Stimulated activated effector memory CD8-positive, alpha-beta T cell treated with anti-CD3 and anti-CD28 coated beads, Interleukin-12 subunit alpha, Interleukin-12 subunit beta, amount 100 ng/mL, for 72 hours (primary cell): ENCODE results near the gene SCARB1.
A peak's percentile ranks its signal among the peaks of the same experiment; 100 is the strongest.

Experiments
- ATAC-seq: fragments of 150-1000 bp; cut with Tn5 transposase; 2 replicates; pipeline ENCODE4 v1.10.0; 2021
- DNase-seq, 2 donors: peaks; one replicate each; pipeline ENCODE4 v3.0.0; 2021 to 2022; ENCODE audit warnings: low spot score in 2 of 2
- H3K27ac Mint-ChIP-seq: one replicate; pipeline ENCODE4 v1.8.0; 2022; ENCODE audit warnings: mild to moderate bottlenecking, mixed read lengths
- H3K36me3 Mint-ChIP-seq: one replicate; pipeline ENCODE4 v1.8.0; 2022; ENCODE audit warnings: mild to moderate bottlenecking, mixed read lengths
- H3K4me1 Mint-ChIP-seq: one replicate; pipeline ENCODE4 v1.8.0; 2022; ENCODE audit warnings: mixed read lengths
- H3K4me3 Mint-ChIP-seq: one replicate; pipeline ENCODE4 v1.8.0; 2022; ENCODE audit warnings: mild to moderate bottlenecking, mixed read lengths
- H3K9me3 Mint-ChIP-seq: one replicate; pipeline ENCODE4 v1.8.0; 2022; ENCODE audit warnings: mixed read lengths

SCARB1 gene

DNA sequence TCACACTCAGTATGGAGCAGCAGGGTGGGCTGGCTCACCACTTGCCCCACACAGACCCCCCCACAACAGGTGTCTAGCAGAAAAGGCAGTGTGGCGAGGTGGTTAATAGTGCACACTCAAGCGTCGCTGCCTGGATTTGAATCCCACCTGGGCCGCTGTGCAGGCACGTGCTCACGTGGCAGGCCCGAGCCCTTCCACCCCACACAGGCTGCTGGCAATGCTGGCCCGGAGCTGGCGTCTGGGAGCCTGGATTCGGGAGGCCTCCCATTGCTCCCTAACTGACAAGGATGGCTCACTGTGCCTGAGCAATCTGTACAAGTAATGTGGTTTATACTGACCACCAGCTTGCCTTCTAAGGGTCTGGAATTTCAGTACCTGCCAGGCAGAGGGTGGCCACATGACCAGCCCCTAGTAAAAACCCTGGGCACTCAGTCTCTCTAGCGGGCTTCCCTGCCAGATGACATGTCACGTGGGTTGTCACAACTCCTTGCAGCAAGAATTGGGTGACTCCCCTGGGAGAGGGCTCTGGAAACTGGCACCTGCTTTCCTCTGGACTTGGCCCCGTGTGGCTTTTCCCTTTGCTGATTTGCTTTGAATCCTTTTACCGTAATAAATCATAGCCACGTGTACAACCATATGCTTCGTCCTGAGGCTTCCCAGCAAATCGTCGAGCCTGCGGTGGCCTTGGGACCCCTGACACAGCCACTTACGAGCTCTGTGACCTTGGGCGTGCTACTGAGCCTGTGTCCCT, 72.8 kb downstream of the SCARB1 start:
- peaks cover 10% of the 10 kb centered on the region for H3K4me1 Mint-ChIP-seq
- no peaks in the 10 kb centered on the region for H3K9me3 Mint-ChIP-seq
- no peak overlapping the region for H3K4me3 Mint-ChIP-seq
- no peak for DNase-seq
- ATAC-seq, result no peak
- H3K36me3 Mint-ChIP-seq, result no peaks in the 10 kb centered on the region
- no peak overlapping the region for H3K27ac Mint-ChIP-seq

DNA sequence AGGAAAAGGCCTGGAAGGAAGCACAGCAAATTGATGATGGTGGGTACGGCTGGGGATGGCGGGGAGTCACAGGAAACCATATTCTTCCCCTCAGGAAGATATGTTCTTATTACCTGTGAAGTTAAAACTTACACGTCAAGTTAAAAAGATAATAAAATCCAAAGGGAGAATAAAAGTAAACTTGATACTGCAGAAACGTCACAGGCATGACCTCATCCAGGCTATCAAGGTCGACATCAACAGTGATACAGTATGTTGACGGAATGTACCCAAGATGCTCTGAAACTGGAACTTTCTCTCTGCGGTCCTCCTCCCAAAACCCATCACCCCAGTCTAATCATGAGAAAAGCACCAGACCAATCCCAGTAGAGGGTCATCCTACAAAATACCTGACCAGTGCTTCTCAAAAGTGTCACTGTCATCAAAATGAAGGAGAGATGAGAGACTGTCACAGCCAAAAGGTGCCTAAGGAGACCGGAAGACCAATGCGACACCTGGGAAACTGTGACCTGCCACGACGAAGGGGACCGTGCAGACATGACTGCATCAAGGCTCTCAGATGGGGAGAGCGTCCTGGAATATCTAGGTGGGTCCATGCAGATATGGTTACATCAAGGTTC, 74.6 kb downstream of the SCARB1 start:
- ATAC-seq (no peak), DNase-seq (no peak)
- H3K9me3 Mint-ChIP-seq, result no peaks in the 10 kb centered on the region
- H3K4me1 Mint-ChIP-seq, result no peaks in the 10 kb centered on the region
- H3K4me3 Mint-ChIP-seq, result no peak overlapping the region
- peak overlapping the region; percentile 4 for H3K27ac Mint-ChIP-seq
- H3K36me3 Mint-ChIP-seq, result no peaks in the 10 kb centered on the region

DNA sequence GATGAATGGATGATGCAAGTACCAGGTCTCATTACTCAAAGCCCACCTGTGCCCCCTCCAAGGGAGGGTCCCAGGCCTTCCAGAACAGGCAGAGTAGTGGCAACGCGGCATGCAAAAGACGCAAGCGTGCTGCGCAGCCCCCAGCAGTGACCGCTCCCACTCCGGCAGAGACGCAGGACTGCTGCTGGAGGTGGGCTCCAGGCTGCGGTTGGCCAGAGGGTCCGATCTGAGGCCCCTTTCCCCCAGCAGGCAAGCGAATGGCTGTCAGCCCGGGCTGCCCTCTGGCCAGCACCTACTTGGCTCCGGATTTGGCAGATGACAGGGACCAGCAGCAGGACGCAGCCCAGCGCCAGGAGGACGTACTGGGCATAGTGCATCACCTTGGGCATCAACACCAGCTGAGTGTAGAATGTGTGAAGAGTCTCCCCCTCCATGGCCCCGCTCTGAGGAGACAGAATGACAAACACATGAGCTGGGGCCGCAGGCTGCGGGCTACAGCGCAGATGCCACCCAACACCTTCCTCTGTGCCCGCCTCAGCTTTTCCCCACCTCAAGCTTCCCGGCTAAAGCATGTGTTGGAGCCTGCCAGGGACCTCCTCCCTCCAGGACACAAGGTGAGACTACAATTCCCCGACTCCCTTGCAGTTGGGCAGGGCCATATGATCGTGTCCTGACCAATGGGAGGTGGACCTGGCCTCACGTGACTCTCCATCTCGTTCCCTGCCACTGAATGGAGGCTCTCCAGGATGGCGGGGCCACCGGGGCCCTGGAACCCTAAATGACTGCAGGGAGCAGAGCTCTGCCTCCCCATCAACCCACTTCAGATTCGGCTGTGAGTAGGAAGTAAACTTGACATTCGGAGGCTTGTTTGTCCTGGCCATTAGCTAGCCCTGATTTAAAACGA, 77.4 kb downstream of the SCARB1 start:
- H3K4me3 Mint-ChIP-seq, result no peak overlapping the region
- H3K9me3 Mint-ChIP-seq, result no peaks in the 10 kb centered on the region
- H3K36me3 Mint-ChIP-seq, result no peaks in the 10 kb centered on the region
- DNase-seq, result no peak
- ATAC-seq, result no peak
- no peaks in the 10 kb centered on the region for H3K4me1 Mint-ChIP-seq
- no peak overlapping the region for H3K27ac Mint-ChIP-seq

DNA sequence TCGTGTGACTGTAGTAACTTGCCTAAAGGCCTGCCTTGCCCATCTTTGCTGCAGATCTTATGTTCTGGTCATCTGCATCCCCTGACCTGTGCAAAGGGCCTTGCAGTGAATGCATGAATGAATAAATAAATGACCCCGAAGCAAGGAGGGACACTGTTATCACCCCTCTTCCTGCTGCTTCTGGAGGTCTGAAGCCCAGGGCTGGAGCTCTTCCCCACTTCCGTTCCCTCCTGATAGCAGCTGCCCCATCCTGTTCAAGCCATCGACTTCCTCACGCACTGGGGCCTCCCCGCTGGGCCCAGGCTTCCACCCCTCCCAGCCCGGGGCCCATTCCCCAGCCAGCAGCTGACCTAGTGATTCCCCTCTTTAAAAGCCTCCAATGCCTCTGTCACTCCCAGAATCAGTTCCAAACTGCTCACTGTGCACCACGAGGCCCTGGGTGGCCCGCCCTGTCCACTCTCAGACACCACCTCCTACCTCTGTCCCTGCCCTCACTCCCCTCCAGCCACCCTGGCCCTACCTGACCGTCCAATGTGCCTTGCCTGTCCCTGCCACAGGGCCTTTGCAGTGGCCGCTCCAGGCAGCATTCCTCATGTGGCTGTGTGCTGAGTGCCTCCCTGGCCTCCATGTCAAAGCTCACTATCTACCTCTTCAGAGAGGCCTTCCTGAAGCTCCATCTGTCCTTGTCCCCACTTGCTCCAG, 78.6 kb downstream of the SCARB1 start:
- no peak overlapping the region for H3K4me3 Mint-ChIP-seq
- H3K27ac Mint-ChIP-seq, result peak overlapping the region; percentile 17
- H3K9me3 Mint-ChIP-seq, result no peaks in the 10 kb centered on the region
- peak; percentile 11 for ATAC-seq
- H3K36me3 Mint-ChIP-seq, result no peaks in the 10 kb centered on the region
- no peak for DNase-seq
- no peaks in the 10 kb centered on the region for H3K4me1 Mint-ChIP-seq

DNA sequence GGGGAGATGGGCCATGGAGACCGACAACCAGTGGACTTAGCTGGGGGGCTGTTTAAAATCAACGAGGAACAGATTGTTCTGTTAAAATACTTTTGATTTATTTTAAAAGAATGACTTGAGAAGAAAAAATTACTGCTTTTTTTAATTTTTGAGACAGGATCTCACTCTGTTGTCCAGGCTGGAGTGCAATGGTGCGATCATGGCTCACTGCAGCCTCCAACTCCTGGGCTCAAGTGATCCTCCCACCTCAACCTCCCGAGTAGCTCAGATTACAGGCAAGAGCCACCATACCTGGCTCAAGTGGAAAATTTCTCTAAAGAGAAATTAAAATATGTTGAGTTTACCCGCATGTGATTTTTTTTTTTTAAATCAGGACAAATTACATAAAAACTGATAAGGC, 80.6 kb downstream of the SCARB1 start:
- H3K4me1 Mint-ChIP-seq, result peaks cover 13% of the 10 kb centered on the region
- H3K27ac Mint-ChIP-seq, result no peak overlapping the region
- H3K36me3 Mint-ChIP-seq, result no peaks in the 10 kb centered on the region
- no peak overlapping the region for H3K4me3 Mint-ChIP-seq
- DNase-seq, result no peak
- no peak for ATAC-seq
- H3K9me3 Mint-ChIP-seq, result no peaks in the 10 kb centered on the region

DNA sequence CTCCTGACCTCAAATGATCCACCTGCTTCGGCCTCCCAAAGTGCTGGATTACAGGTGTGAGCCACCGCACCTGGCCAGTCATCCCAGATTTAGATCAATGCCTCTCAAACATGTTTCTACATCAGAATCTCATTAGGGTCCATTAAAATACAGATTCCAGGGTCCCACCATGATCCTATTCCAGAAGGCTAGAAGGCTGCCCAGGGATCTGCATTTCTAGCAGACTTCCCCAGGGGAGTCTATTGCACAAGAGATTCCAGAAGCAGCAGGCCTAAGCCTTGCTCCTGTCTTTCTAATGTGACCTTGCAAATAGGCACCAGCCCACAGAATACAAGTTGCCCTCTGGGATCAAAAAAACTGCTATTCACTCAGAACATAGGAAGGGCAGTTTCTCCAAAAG, 81.5 kb downstream of the SCARB1 start:
- Mint-ChIP-seq H3K36me3 (no peaks in the 10 kb centered on the region), H3K4me3 (no peak overlapping the region), H3K4me1 (peaks cover 13% of the 10 kb centered on the region), H3K27ac (no peak overlapping the region), H3K9me3 (no peaks in the 10 kb centered on the region)
- DNase-seq (no peak), ATAC-seq (no peak)

DNA sequence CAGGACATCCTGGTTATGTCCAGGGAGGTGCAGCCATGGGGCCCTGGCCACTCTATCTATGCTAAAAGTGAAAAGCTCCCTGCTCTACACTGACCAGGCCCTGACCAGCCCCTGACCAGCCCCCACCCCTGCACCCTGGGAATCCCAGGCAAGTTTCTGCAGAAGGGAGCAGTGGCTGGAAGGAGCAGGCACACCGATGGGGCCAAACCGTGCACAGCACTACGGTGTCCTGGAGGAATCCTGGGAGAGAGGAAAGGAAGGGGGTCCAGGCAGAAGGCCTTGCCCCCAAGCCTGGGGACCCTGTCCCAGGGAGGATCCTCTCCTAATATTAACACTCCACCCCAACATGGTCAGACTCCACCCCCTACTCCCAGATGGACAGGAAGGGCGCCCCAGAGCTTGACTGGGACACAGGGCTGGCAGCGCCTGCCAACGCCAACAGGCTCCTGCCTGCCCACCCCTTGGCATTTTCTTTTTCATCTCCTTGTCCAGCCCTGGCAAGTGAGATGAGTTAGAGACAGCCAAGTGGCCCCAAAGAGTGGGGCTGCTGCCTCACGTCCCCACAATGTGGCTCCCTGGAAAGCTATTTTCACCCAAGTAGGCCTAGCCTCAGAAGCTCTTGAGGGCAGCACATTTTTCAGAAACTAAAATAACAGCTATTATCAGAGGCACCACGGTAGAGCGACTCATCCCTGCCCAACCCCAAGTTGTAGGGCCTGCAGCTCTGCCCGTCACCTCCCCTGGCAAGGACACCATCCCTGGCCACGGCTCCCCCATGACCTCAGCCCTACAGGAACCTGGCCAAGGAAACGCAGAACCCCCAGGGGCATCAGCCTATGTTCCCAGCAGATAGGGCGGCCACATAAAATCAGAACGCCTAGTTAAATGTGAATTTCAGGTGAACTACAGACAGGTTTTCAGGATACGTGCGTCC, 82.6 kb downstream of the SCARB1 start:
- Mint-ChIP-seq H3K36me3 (no peaks in the 10 kb centered on the region), H3K4me1 (peaks cover 15% of the 10 kb centered on the region), H3K4me3 (no peak overlapping the region), H3K9me3 (no peaks in the 10 kb centered on the region), H3K27ac (no peak overlapping the region)
- ATAC-seq (no peak), DNase-seq (no peak)

DNA sequence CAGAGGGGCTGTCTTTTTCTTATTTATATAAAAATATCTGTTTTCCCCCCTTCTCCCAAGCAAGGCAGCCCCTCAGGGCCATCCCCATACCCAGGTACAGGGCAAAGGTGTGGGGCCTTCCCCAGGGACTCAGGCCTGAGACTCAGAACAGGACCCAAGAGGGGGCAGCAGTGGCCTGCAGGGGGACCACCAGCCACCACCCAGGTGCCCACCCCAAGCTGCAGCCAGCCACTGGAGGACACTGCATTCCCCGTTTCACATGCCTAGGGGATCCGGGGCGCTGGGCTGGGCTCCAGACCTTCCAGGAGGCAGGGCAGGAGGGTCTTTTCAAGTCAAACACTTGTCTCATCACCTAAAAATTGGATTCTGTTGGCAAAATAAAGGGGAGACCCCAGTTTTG, 83.3 kb downstream of the SCARB1 start:
- peaks cover 22% of the 10 kb centered on the region for H3K4me1 Mint-ChIP-seq
- DNase-seq, result no peak
- ATAC-seq, result no peak
- H3K4me3 Mint-ChIP-seq, result no peak overlapping the region
- H3K9me3 Mint-ChIP-seq, result no peaks in the 10 kb centered on the region
- no peak overlapping the region for H3K27ac Mint-ChIP-seq
- H3K36me3 Mint-ChIP-seq, result peaks cover 6% of the 10 kb centered on the region

DNA sequence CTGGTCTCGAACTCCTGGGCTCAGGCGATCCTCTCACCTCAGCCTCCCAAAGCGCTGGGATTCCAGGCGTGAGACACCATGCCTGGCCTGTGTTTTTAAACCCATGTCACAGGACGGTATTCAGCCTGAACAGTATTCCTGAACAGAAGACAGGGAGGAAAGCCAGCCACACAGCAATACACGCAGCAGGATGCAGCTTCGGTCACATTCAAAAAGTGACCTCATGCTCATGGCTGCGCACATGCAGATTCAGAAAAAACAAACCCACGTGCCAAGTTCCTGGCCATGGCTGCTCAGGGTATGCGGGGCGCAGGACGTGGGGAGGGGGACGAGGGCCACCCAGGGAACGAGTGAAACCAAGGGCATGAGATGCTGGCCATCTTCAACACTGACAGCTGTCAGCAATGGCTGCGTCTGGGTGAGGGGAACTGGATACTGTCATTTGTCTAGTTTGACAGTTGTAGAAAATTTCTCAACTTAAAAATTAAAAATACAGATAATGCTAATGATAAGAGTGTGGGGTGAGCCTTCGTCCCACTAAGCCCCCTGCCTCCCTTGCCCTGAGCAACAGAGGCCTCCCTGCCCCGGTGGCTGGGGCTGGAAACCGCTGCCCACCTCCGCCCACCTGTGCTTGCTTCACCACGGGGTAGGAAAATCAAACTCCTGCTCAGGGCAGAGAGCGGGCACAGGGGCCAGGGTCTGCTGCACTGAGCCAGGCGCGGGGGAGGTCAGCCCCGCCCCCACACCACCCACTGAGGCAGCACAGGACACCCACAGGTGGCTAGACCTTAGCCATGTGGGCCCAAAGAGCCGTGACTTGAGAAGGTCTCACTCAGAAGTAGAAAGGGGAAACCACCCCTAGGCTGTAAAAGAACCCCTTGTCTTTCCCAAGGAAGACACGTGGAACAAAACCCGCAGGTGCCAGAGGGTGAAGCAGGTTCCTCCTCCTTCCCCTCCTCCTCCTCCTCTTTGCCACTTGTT, 84.2 kb downstream of the SCARB1 start:
- Mint-ChIP-seq H3K36me3 (peaks cover 15% of the 10 kb centered on the region), H3K9me3 (no peaks in the 10 kb centered on the region), H3K4me3 (no peak overlapping the region), H3K4me1 (peaks cover 28% of the 10 kb centered on the region), H3K27ac (no peak overlapping the region)
- ATAC-seq (no peak), DNase-seq (no peak)

DNA sequence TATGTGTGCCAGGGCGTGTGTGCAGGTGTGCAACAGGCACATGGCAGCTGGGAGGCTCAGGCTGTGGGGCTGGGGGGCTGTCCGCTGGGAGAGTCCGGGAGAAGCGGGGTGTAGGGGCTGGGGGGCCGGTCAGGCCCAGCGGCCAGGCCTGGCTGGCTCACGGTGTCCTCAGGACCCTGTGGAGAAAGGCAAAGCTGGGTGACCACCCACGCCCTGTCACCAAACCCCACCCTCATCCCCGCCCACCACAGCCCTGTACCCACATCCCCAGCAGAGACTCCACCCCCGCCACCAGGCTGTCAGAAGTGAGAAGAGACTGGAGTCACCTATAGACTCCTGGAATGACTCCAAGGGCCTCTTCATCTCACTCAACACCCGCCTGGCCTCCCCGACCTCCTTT, 85.3 kb downstream of the SCARB1 start:
- no peak overlapping the region for H3K4me3 Mint-ChIP-seq
- H3K4me1 Mint-ChIP-seq, result peaks cover 34% of the 10 kb centered on the region
- ATAC-seq (peak; percentile 36), DNase-seq (no peak)
- no peaks in the 10 kb centered on the region for H3K9me3 Mint-ChIP-seq
- H3K36me3 Mint-ChIP-seq, result peaks cover 15% of the 10 kb centered on the region
- H3K27ac Mint-ChIP-seq, result no peak overlapping the region

DNA sequence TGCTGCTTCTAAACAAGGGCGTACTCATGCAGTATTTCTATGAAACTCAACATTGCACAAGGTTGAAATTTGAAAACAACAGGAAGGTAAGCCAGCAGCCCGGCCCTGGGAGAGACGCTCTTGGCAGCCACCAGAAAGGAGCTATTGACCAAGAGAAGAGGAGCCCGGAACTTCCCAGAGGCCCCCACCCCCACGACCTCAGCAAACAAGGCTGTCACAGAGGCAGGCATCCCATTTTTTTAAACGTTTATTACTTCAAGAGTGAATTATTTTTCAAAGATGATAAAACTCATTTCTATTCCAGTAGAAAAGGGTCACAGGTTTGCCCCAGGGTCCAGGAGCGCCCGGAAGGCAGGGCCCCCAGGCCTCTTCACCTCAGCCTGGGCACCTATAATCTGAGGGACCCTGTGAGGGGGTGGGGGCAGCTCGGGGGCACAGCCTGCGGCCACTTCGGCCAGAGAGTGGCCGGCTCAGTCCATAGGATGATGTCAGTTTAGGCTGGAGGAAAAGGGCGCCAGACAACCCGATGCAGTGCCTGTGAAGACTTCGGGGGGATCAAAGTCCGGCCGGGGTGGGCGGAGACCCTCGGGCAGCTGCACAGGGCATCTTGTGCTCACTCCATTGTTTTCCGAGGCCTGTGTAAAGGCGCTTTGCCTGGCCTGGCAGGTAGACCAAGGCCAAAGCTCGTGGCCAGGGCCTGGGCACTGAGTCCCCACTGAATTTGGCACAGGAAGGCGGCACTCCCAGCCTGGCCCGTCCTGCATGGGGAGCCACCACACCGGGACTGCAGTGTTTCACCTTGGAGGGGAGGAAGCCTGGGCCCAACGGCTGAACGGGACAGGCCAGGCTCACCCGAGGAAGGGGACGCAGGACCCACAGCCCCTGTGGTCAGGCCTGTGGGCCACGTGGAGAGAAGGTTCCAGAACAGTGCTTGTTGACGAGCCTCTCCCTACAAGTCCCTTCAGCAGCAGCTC, 86.0 kb downstream of the SCARB1 start:
- Mint-ChIP-seq H3K4me3 (no peak overlapping the region), H3K4me1 (peaks cover 42% of the 10 kb centered on the region)

DNA sequence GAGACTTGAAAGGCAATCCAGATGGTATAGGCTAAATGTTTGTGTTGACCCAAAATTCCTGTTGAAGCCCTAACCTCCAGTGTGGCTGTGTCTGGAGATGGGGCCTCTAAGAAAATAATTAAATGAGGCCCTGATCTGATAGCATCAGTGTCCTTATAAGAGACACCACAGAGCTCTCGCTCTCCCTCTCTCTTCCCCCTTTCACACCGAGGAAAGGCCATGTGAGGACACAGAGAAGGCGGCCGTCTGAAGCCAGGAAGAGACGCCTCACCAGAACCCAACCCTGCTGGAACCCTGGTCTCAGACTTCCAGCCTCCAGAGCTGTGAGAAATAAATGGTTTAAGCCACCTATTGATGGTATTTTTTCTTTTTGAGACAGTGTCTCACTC, 87.5 kb downstream of the SCARB1 start:
- no peak overlapping the region for H3K27ac Mint-ChIP-seq
- H3K4me3 Mint-ChIP-seq, result peak overlapping the region; percentile 69
- H3K36me3 Mint-ChIP-seq, result peaks cover 22% of the 10 kb centered on the region
- no peak for DNase-seq
- ATAC-seq, result no peak
- peaks cover 56% of the 10 kb centered on the region for H3K4me1 Mint-ChIP-seq
- no peaks in the 10 kb centered on the region for H3K9me3 Mint-ChIP-seq

More for the DNA sequence above, 86.0 kb downstream of the SCARB1 start:
- H3K27ac Mint-ChIP-seq, result no peak overlapping the region
- H3K36me3 Mint-ChIP-seq, result peaks cover 18% of the 10 kb centered on the region
- H3K9me3 Mint-ChIP-seq, result no peaks in the 10 kb centered on the region
- DNase-seq (no peak), ATAC-seq (no peak)
